Adrenal gland (tissue), 5 donors: ENCODE measurements around the gene MBD3.

Experiments used
- POLR2A ChIP-seq, 2 donors: fragments of 450-650 bp; IDR thresholded peaks; one replicate each; pipeline ENCODE4 v1.6.1; 2017; ENCODE audit warnings: antibody characterized with exemption in 2 of 2, mild to moderate bottlenecking in 2 of 2, moderate library complexity in 1 of 2
- TF ChIP-seq, protein P1 (sequence below), 6 experiments: fragments of 450-650 bp in 4 of 6; fragments of 200-600 bp in 2 of 6; sonication (generic) in 1 of 6; IDR thresholded peaks; 1 replicate in 5 of 6; 2 replicates in 1 of 6; pipeline versions ENCODE4 v1.5.1 to v1.8.0; 2016 to 2021; ENCODE audit warnings: antibody characterized with exemption in 6 of 6, mild to moderate bottlenecking in 2 of 6, moderate library complexity in 1 of 6
- donor health status: DM: no; HTN: no; CAD: no.

DNA sequence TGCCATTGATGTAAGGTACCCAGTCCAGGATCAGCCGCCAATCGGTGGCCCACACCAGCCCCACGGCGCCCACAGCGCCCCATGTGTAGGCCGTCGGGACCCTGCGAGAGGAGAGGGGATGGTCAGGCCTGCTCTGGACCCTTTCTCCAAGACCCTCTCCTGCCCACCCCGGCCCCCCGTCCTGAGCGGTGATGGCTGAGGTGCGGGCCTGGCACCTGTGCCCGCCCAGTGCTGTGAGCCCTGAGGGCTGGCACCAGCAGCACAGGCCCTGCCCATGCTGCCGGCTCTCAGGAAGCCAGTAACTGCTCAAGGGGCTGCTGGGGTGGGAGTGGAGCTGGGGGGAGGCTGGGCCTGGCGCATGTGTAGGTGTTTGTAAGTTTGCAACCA, 6.8 kb upstream of the MBD3 start:
- TF ChIP-seq, protein P1, sequence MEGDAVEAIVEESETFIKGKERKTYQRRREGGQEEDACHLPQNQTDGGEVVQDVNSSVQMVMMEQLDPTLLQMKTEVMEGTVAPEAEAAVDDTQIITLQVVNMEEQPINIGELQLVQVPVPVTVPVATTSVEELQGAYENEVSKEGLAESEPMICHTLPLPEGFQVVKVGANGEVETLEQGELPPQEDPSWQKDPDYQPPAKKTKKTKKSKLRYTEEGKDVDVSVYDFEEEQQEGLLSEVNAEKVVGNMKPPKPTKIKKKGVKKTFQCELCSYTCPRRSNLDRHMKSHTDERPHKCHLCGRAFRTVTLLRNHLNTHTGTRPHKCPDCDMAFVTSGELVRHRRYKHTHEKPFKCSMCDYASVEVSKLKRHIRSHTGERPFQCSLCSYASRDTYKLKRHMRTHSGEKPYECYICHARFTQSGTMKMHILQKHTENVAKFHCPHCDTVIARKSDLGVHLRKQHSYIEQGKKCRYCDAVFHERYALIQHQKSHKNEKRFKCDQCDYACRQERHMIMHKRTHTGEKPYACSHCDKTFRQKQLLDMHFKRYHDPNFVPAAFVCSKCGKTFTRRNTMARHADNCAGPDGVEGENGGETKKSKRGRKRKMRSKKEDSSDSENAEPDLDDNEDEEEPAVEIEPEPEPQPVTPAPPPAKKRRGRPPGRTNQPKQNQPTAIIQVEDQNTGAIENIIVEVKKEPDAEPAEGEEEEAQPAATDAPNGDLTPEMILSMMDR (IDR thresholded peaks at IDR 0.05): no peak
- TF ChIP-seq POLR2A (IDR thresholded peaks at IDR 0.05): no peak
